GM21526 (cell line): ENCODE results near the gene GPT2.

Experiments used
- ATAC-seq: cut with Tn5 transposase; IDR thresholded peaks from one replicate; pipeline ENCODE4 v1.9.1; 2021; ENCODE audit warnings: moderate library complexity; ENCODE audit not compliant: unreplicated experiment, low FRiP score

The GPT2 gene

GRCh38 chr16:46954562-46954961 is 70.4 kb downstream of the GPT2 start:
- no peak for ATAC-seq

- ATAC-seq, result no peak
Observed at GRCh38 chr16:46961373-46962353, 77.5 kb downstream of the GPT2 start.

GRCh38 chr16:46962629-46963028 is 78.5 kb downstream of the GPT2 start:
- ATAC-seq, result no peak

GRCh38 chr16:46968063-46968435 is 83.9 kb downstream of the GPT2 start:
- no peak for ATAC-seq

GRCh38 chr16:46970089-46970488 is 85.9 kb downstream of the GPT2 start:
- no peak for ATAC-seq

GRCh38 chr16:46971271-46971670 is 87.1 kb downstream of the GPT2 start:
- ATAC-seq, result no peak

GRCh38 chr16:46972429-46973206 is 88.5 kb downstream of the GPT2 start:
- ATAC-seq, result peak; percentile 49

GRCh38 chr16:46973207-46973995 is 89.2 kb downstream of the GPT2 start, which contains the start of gene DNAJA2:
Gene DNAJA2, minus strand, starts transcription at chr16:46973674. Its CDS starts 102 bp downstream, at chr16:46973572.
- peak; percentile 82 for ATAC-seq

- no peak for ATAC-seq
Observed at GRCh38 chr16:46973996-46974324, 89.8 kb downstream of the GPT2 start.

- no peak for ATAC-seq
Observed at GRCh38 chr16:46974352-46974751, 90.2 kb downstream of the GPT2 start.

GRCh38 chr16:46975165-46975564 is 91.0 kb downstream of the GPT2 start:
- no peak for ATAC-seq

- no peak for ATAC-seq
Observed at GRCh38 chr16:46975908-46976470, 91.8 kb downstream of the GPT2 start.

- ATAC-seq, result no peak
Observed at GRCh38 chr16:46976550-46976949, 92.4 kb downstream of the GPT2 start.
